NCI-H2081 treated with DMSO at 0.1 percent for 48 hours (cell line): ENCODE results near the gene FHOD3.
A peak's percentile ranks its signal among the peaks of the same experiment; 100 is the strongest.
"Not testable (repeated sequence)": the region's sequence is repeated elsewhere in the genome, so short reads cannot be mapped to it uniquely, and the experiment has no call there.

Source experiments
- DNase-seq: peaks from one replicate; lab custom pipeline; 2025; lab: John Stamatoyannopoulos, UW

The FHOD3 gene

DNA sequence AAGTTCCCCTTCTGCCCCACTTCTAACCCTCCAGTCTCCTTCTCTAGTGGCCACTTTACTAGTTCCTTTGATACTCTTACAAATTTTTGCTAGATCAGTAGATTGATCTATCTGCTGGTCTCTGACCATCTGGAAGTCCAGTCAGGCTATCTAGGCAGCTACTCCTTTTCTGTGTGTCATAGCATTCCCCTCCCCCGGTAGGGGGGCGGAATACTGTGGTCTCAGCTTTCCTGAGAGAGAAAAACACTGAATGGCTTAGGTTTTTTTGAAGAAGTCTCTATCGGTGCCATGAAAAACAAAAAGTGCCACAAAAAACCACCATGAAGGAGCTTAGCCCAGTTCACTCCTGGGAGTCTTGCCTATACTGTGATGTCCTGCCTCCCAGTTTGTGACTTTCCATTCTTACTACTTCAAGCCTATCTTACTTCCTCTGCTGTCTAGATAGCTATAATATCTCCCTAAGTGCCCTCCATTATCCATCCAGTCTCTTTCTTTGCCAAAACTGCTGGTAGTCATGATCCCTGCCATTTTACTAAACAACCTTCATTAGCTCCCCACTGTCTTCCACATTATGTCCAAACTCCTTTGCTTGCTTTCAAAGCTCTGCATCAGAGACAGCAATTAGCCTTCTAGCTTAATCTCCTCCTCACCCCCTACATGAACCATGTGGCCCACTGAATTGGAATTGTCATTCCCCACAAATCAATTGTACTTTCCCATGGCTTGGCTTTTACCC lies 501.4 kb downstream of the FHOD3 start:
- no peak for DNase-seq

DNA sequence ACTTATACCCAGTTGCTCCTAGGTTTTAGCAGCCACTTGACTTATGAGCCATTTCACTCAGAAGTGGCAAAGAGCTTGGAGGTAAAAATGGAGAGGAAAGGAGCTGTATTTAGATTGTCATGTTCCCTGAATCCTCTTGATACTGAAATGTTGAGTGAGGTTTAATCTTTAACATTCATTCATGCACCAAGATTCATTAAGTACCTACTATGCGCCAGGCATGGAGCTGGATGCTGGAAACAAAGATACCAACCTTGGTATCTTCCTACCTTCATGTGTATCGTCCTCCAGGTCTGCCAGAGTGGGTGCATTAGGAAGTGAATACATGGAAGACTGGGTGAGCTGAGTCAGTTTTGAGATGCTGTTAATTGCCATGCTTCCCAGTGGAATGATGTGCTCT lies 507.6 kb downstream of the FHOD3 start:
- no peak for DNase-seq

DNA sequence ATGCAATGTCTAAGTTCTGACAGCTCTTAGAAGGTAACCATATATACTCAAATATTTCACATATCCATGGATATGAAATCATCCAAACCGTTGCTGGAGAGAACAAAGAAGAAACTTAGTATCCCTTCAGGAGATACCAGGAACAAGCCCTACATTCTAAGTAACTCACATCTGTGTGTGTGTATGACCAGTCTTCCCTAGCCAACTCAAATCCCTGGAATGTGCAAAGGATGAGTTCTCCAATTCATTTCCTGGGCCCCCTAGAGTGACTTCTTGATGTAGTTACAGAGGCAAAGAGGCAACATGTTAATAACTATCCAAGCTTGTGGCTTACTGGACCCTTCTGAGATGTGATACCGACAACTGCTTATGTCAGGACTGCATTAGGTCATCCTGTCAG lies 511.2 kb downstream of the FHOD3 start:
- DNase-seq, result no peak

DNA sequence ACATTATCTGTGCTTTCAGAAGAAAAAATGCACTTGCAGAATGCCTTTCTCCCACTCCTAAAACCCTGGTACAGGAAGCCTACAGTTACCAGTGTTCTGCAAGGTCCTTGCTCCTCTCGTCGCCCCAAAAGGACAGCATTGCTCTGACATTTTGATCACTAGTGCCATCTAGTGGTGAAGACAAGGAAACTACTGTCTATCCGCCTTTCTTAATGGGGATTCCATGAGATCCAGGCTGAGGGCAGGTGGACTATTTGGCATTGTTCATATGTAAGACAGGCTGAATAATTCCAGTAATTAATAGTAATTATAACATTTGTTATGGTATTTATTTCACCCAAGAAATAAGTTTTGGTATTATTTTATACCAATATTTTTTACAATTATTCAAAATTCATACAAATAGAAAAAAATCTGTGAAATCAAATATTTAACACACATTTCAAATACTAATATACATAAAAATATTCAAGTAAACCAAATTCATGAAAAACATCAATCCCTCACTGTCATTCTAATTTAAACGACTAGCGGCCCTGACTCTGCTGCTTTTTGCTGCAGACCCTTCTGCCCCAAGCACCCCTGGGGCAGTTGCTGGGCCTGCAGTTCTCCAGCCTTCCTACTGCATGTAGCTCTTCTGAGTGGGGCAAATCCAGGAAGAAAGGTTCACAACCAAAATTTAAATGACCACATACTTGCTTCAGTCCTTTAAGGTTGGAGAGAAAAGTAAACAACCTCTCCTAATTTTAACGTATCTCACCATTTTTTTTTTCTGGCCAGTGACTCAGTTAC lies 512.3 kb downstream of the FHOD3 start:
- peak; percentile 10 for DNase-seq

DNA sequence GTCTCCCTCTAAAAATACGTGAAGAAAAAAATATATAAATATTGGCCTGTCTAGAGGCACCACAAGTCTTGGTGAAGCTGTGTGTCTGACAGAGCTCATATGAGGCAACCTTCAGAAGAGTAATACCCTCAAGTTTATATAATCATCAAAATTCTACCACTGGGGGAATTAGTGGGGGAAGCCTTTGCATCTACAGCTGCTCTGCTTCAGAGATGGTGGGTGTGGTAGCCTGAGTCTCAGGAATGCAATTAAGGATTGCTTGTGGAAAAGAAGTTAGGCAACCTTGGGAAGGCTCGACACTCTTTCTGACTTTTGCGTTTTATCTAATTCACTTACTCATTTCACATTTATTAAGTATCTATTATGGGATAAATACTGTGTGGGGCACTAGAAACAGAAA lies 513.9 kb downstream of the FHOD3 start:
- DNase-seq, result no peak

DNA sequence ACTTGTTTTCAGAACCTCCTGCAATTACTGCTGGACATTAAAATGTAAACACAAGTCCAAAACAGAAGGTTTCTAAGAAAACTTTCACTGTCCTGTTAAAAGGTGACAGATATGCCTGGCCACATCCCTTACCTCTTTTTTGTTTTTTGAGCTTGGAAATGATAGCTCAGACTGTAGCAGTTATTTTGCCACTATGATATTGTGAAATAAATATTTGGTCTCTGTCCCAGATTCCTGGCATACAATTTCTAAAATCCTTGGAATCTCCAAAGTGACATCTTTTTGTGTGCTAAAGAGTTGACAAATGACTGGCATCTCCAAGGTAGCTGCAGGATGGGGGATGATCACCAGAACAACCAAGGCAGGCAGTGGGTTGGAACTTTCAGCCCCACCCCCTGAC lies 514.4 kb downstream of the FHOD3 start:
- DNase-seq, result no peak

DNA sequence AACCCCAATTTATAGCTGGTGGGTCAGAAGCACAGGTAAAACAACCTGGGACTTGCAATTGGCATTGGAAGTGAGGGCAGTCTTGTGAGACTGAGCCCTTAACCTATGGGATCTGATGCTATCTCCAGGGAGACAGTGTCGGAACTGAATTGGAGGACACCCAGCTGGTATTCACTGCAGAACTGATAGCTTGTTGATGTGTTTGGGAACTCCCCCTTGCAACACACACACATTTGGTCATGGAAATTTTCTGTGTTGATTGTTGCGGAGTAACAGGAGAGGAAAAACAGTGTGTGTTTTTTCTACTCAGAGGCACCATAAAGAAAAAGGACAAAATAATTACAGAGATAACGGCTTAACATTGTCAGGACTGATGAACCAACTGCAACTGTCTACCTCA lies 515.2 kb downstream of the FHOD3 start:
- no peak for DNase-seq

DNA sequence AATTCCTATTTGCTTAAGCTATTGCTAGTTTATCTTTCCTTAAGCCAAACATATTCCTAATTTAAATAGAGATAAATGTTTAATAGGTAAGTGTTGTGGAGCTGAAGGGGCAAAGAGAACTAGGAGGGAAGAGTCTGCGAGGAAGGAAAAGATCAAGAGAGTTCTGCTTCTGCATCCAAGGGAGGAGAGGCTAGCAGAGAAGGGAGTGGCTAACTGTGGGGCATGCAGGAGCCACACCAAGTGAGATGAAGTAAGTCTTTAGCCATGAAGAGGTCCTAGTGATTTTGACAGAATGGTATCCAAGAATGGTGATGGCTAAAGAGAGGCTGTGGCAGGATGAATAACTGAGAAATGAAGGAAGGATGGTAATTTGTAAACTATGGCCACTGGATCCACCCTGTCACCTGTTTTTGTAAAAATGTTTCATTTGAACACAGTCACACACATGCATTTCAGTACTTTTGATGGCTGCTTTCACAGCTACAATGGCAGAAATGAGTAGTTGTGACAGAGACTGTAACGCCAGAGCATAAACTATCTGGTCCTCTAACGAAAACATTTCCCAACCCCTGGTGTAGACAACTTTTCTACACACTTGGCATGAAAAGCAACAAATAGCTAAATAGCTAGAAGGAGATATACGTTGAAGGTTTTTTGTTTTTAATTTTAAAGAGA lies 515.7 kb downstream of the FHOD3 start:
- no peak for DNase-seq

DNA sequence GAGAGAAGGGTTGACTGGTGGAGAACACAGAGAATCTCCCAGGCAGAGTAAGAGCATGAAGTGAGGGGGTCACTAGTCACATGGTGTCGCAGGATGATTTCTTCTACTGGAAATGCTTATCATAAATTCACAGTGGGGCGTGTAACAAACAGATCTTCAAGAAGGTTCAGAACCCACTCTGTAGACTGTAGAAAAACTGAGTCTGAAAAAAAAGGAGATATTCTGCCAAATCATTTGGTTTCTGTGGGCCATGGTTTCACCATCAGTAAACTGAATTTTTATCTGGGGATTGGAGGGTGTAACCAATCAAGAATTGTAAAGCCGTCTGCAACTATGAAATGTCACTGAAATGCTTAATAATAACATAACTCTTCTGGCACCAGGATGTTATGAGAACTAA lies 516.3 kb downstream of the FHOD3 start:
- DNase-seq, result no peak

DNA sequence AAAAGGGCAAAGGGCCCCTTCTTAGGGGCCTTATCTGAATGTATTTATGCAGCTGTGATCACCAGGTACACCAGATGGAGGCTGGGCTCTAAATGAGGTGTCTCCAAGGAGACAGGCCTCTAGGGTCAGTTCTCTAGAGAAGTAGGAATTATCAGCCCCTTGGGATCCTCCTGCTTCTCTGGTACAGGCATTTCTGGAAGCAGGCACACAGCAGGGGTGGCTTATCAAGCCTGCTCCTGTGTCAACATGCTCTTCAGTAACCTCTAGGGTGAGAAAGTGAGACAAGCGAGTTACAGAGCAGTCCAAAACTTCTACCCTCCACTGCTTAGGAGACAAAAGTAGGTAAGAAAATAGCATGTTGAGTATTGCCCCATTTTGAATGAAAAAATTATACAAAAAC lies 517.5 kb downstream of the FHOD3 start:
- no peak for DNase-seq

DNA sequence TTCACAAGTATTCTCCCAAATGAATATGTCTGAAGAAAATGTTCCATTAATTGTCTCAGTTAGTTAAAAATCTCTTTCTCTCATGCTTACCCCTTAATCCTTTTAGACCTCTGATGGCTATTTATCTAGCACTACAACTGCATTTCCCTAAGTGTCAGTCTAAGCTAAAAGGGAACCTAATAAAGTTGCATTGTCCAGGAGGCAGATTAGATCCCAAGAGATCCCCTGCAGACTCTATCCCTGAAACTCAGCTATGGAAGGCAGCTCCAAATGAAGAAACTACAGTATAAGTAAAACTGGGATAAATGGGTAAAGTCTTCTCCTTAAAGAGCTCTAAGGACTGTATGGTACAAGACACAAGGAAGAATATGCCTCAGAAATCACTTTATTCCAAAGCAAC lies 518.6 kb downstream of the FHOD3 start:
- DNase-seq, result not testable (repeated sequence)

DNA sequence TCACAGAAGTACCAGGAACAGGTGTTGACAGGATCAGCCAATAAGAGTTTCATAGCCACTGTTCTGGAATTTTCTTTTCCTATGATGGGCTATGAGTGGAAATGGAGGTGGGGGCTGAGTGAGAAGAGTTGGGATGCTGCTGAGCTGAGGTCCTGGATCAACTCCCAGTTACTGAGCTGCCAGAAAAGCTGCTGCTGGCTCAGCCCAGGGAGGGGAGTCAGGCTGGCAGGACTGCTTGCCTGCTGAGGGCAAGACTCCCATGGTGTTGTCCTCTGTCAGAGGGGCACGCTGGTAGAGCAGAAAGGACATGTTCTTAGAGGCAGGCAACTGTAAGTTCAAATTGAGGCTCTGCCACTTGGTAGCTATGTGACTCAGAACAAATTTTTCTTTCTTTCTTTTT lies 519.5 kb downstream of the FHOD3 start:
- DNase-seq, result no peak

DNA sequence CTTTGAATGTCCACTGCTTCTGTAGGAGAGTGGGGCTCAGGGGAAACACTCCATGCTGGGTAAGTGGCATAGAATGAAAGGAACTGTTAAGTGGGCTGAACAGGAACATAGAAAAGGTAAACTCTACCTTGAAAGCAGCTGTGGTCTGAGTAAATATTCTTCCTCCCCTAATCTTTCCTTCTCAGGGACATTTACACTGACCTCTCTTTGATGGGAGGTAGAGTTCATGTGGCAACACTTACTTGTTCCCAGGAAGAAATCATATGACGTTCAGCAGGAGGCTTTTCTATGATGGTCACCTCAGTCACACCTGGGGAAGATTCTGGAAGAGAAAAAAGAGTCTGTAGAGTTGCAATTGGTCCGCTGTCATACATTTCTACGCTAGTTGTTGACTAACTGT lies 521.1 kb downstream of the FHOD3 start:
- no peak for DNase-seq

DNA sequence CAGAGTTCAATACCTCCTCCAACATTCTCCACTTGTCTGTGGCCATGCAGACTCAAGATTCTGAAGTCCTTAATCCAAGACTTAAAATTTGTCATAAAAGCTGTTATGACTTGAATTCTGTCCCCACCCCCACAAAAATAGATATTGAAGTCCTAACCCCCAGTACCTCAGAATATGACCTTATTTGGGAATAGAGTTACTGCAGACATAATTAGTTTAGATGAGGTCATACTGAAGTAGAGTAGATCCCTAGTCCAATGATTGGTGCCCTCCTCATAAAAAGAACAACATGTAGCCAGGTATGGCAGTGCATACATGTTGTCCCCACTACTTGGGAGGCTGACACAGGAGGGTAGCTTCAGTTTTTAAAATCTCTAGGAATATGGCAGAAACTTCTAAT lies 522.1 kb downstream of the FHOD3 start:
- no peak for DNase-seq

DNA sequence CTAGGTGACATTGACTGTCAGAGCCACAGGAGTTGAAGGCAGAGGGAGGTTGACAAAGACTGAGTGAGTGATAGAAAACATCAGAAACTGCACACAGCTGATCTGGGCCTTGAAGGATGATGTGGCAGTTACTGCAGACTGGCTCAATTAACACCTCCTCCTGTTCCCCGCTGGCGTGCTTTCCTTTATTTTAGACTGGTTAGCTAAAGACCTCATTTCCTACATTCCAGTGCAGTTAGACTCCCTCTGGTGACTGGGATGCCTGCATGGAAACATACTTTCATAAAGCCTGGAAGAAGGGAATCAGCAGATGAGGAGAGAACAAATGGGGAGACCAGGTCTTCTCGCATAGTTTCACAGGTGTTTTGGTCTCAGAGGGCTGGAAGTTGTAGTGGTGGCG lies 524.2 kb downstream of the FHOD3 start:
- DNase-seq, result no peak

DNA sequence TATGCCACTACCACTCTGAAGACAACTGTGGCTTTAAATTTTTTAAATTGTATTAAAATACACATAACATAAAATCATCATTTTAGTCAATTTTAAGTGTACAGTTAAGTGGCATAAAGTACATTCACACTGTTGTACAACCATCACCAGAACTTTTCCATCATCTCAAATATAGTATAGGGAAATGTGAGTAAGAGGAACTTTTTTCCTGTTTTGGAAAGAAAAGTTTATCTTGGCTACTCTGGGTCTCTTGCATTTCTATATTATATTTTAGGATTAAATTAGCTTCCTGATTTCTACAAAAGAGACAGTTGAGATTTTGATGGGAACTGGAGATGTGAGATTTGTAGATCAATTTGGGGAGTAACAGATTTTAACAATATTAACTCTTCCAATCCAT lies 528.0 kb downstream of the FHOD3 start:
- no peak for DNase-seq

DNA sequence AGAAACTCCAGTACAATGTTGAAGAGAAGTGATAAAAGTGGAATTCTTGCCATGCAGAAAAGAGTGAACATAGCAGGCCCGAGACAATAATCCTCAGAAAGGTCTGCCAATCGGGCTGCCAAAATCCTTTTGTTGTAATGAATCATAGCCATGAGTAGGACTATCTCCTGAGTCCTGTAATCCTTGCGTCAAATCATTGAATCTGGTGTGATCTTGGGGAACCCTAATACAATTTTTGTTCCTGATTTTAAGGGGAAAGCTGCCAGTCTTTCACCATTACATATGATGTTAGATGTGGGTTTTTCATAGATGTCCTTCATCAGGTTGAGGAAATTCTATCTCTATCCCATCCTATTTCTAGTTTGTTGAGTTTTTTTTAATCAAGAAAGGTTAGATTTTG lies 529.0 kb downstream of the FHOD3 start:
- DNase-seq, result no peak

DNA sequence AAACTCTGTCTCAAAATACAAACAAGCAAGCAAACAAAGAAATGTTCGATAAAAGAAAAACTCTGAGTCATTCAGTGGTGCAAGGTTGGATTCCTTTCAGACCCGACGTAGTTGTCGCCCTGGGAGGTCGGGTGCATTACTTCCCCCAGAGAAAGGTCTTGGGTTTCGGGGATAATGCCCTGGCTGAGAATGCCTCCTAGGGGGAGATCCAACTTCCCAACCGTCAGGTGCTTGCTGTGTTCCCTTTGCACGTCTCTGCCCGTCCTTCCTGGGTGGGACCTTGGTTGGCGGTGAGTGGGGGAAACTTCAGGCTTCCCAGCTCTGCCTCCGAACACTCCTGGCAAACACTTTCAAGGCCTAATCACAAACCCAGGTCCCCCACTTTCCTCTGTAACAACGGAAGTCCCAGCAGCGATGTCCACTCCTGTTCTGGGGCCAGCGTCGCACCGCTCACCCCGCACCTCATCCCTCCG lies 530.7 kb downstream of the FHOD3 start:
- no peak for DNase-seq

DNA sequence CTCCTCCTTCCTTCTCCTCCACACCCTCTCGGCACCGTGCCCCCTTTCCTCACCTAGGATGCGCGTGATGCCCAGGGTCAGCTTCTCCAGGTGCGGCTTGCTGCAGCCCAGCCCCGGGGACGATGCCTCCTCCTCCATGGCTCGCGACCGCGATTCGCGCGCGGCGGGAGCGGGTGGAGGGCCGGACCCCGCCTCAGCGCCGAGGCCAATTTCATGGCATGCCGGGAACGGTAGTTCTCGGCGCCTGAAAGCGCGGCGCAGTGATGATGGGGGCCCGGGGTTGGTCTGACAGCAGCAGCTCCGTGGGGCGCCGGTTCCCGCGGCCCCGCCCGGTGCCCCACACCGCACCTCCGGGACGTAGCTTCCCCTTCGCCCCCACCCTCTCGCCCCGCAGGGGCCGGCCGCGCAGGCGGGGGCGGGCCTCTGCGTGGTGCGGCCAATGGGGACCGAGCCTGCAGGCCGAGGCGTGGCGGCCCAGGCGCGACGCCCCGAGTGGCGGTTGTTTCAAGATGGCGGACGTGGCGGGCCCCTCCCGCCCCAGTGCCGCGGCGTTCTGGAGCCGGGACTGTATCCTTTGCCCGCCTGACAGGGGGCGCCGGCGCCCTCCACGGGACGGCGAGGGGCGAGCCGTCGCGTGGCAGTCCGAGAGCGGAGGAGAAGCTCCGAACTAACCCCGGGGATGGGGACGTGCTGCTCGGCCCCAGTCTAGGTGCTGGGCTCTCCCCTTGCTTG lies 531.3 kb downstream of the FHOD3 start, which contains the start of the genes KIAA1328 and TPGS2:
Gene KIAA1328, plus strand, starts transcription at position 498 of the 732 bp plus-strand sequence. Its CDS starts 12 bp downstream, at position 510.
Gene TPGS2, minus strand, starts transcription at position 373 of the 732 bp plus-strand sequence. Its CDS starts 235 bp downstream, at position 138.
- DNase-seq, result peak; percentile 62
